Uterus (tissue), 4 donors: ENCODE data around the gene ASTN2. TPM values are rescaled to one million over a fixed set of nuclear protein-coding genes. Genes with fewer than 3 reads are reported as not detected.

Source experiments
- DNase-seq, 2 donors: peaks; one replicate each; pipeline ENCODE4 v3.0.0-alpha.2; 2019 to 2020
- H3K27ac ChIP-seq, 2 donors: fragments of 200-600 bp; sonication (generic); 1 replicate in 1 of 2; 2 replicates in 1 of 2; pipeline ENCODE4 v1.5.1; 2016 to 2018
- H3K27me3 ChIP-seq, 2 donors: fragments of 200-600 bp; sonication (generic); one replicate each; pipeline ENCODE4 v1.5.1; 2018 to 2019; ENCODE audit warnings: control low read depth in 1 of 2
- H3K36me3 ChIP-seq, 2 donors: fragments of 200-600 bp; sonication (generic); one replicate each; pipeline ENCODE4 v1.5.1; 2019; ENCODE audit warnings: control low read depth in 1 of 2
- H3K4me1 ChIP-seq, 2 donors: fragments of 200-600 bp; sonication (generic); one replicate each; pipeline ENCODE4 v1.5.1; 2018 to 2019; ENCODE audit warnings: control low read depth in 1 of 2
- H3K4me3 ChIP-seq, 2 donors: fragments of 200-600 bp; sonication (generic); 1 replicate in 1 of 2; 2 replicates in 1 of 2; pipeline ENCODE4 v1.5.1; 2018 to 2019; ENCODE audit warnings: mild to moderate bottlenecking in 1 of 2
- H3K9me3 ChIP-seq, 2 donors: fragments of 200-600 bp; sonication (generic); one replicate each; pipeline ENCODE4 v1.5.1; 2019; ENCODE audit warnings: control low read depth in 1 of 2
- CTCF ChIP-seq, 4 experiments: fragments of 200-600 bp in 2 of 4; fragments of 450-650 bp in 2 of 4; sonication (generic) in 2 of 4; IDR thresholded peaks; one replicate each; pipeline ENCODE4 v1.5.1; 2016 to 2019; ENCODE audit warnings: antibody characterized with exemption in 4 of 4, mild to moderate bottlenecking in 2 of 4, moderate library complexity in 1 of 4
- POLR2A ChIP-seq, 2 donors: fragments of 450-650 bp; IDR thresholded peaks; one replicate each; pipeline ENCODE4 v1.6.1; 2016; ENCODE audit warnings: antibody characterized with exemption in 2 of 2, mild to moderate bottlenecking in 1 of 2, moderate library complexity in 1 of 2
- intact Hi-C: fragments of 100-400 bp; cut with DNase I; formaldehyde crosslinking; loops from one replicate; pipeline ENCODE4 v1.15.1; 2023; ENCODE audit warnings: low total_unique reads
- total RNA-seq, 4 donors: library from RNA; depleted of rRNA in 3 of 4; stranded (reverse); fragments of >200 nt in 3 of 4; gene quantifications; one replicate each; pipeline versions ENCODE4 v1.1.0 to v1.2.4, GENCODE V29; 2014 to 2023
- donor health status: DM: yes; HTN: yes; CAD: no.

Gene ASTN2
- total RNA-seq, 4 donors from 2014 or later = 1.8 to 8.6 (median 6.7) TPM

GRCh38 chr9:116978155-116978554 is 436.7 kb downstream of the ASTN2 start:
- no peak overlapping the region for H3K4me3 ChIP-seq
- H3K27ac ChIP-seq = no peak overlapping the region
- DNase-seq = no peak
- no peaks in the 10 kb centered on the region for H3K27me3 ChIP-seq
- no peaks in the 10 kb centered on the region for H3K4me1 ChIP-seq
- H3K36me3 ChIP-seq = no peaks in the 10 kb centered on the region
- intact Hi-C loops = no loop called here
- no peaks in the 10 kb centered on the region for H3K9me3 ChIP-seq
- TF ChIP-seq POLR2A (IDR thresholded peaks at IDR 0.05) (no peak), CTCF (IDR thresholded peaks at IDR 0.05) (no peak)

GRCh38 chr9:116975126-116975525 is 439.7 kb downstream of the ASTN2 start:
- H3K4me3 ChIP-seq = no peak overlapping the region
- intact Hi-C loops = no loop called here
- no peak for TF ChIP-seq POLR2A (IDR thresholded peaks at IDR 0.05)
- no peak for TF ChIP-seq CTCF (IDR thresholded peaks at IDR 0.05)
- H3K9me3 ChIP-seq = no peaks in the 10 kb centered on the region
- DNase-seq = no peak
- H3K27ac ChIP-seq = no peak overlapping the region
- H3K27me3 ChIP-seq = no peaks in the 10 kb centered on the region
- H3K36me3 ChIP-seq = no peaks in the 10 kb centered on the region
- no peaks in the 10 kb centered on the region for H3K4me1 ChIP-seq

GRCh38 chr9:116966199-116966598 is 448.7 kb downstream of the ASTN2 start:
- no peaks in the 10 kb centered on the region for H3K36me3 ChIP-seq
- H3K4me1 ChIP-seq = no peaks in the 10 kb centered on the region
- H3K27ac ChIP-seq = no peak overlapping the region
- H3K4me3 ChIP-seq = no peak overlapping the region
- intact Hi-C loops = no loop called here
- no peak for TF ChIP-seq CTCF (IDR thresholded peaks at IDR 0.05)
- TF ChIP-seq POLR2A (IDR thresholded peaks at IDR 0.05) = no peak
- no peaks in the 10 kb centered on the region for H3K9me3 ChIP-seq
- H3K27me3 ChIP-seq = no peaks in the 10 kb centered on the region
- no peak for DNase-seq

GRCh38 chr9:116964258-116964657 is 450.6 kb downstream of the ASTN2 start:
- H3K9me3 ChIP-seq = no peaks in the 10 kb centered on the region
- no peak for TF ChIP-seq CTCF (IDR thresholded peaks at IDR 0.05)
- no peak for TF ChIP-seq POLR2A (IDR thresholded peaks at IDR 0.05)
- no peak overlapping the region for H3K27ac ChIP-seq
- H3K4me1 ChIP-seq = no peaks in the 10 kb centered on the region
- intact Hi-C loops = no loop called here
- no peaks in the 10 kb centered on the region for H3K36me3 ChIP-seq
- no peak for DNase-seq
- no peaks in the 10 kb centered on the region for H3K27me3 ChIP-seq
- no peak overlapping the region for H3K4me3 ChIP-seq

- intact Hi-C loops = no loop called here
- Histone ChIP-seq H3K9me3 (no peaks in the 10 kb centered on the region), H3K36me3 (no peaks in the 10 kb centered on the region), H3K27ac (no peak overlapping the region), H3K4me1 (no peaks in the 10 kb centered on the region), H3K4me3 (no peak overlapping the region), H3K27me3 (no peaks in the 10 kb centered on the region)
- no peak for DNase-seq
- no peak for TF ChIP-seq POLR2A (IDR thresholded peaks at IDR 0.05)
- no peak for TF ChIP-seq CTCF (IDR thresholded peaks at IDR 0.05)
Observed at GRCh38 chr9:116959809-116960208, 455.0 kb downstream of the ASTN2 start.
